GM12878 (cell line): ENCODE results near the gene FERMT1. TPM values are rescaled to one million over a fixed set of nuclear protein-coding genes. Genes with fewer than 3 reads are reported as not detected.

Source experiments
- ATAC-seq: fragments of 200-7000 bp; cut with Tn5 transposase; 3 replicates; pipeline ENCODE4 v1.9.1; 2020; ENCODE audit warnings: mild to moderate bottlenecking, moderate library complexity
- BruUV-seq: library from RNA; stranded (reverse); fragments of 400-500 nt; replicated peaks from 2 replicates; lab custom pipeline; 2021; lab: Mats Ljungman, UMichigan
- CTCF ChIA-PET: fragments of 300-600 bp; sonication (Branson Sonifier 250); formaldehyde crosslinking; extraction: SDS; loops from one replicate; lab custom pipeline; 2021; ENCODE audit warnings: inconsistent platforms; lab: Yijun Ruan, JAX
- POLR2A ChIA-PET: fragments of 350-600 bp; formaldehyde crosslinking; extraction: SDS; loops from one replicate; lab custom pipeline; 2021; ENCODE audit warnings: inconsistent platforms; lab: Charles Lee
- RAD21 ChIA-PET: fragments of 300-600 bp; sonication (Branson Sonifier 250); formaldehyde crosslinking; loops from one replicate; lab custom pipeline; 2023; ENCODE audit warnings: antibody characterized with exemption; ENCODE audit not compliant: unreplicated experiment; lab: Charles Lee
- SMC1A ChIA-PET: fragments of 300-600 bp; sonication (Branson Sonifier 250); formaldehyde crosslinking; loops from one replicate; lab custom pipeline; 2023; ENCODE audit not compliant: unreplicated experiment, uncharacterized antibody; lab: Charles Lee
- DNase-seq: peaks from one replicate; pipeline ENCODE4 v3.0.0-alpha.2; 2011; ENCODE audit warnings: low read depth, low spot score
- FAIRE-seq: peaks from 3 replicates; lab custom pipeline; 2011; peaks lifted over from hg19 to GRCh38; lab: Jason Lieb, UNC
- H2AFZ ChIP-seq: 2 replicates; pipeline ENCODE4 v1.6.0; 2011; ENCODE audit warnings: low read depth, low read length, control low read depth; ENCODE audit not compliant: control insufficient read depth
- H3K27ac ChIP-seq: 2 replicates; pipeline ENCODE4 v1.5.1; 2011; ENCODE audit warnings: control low read depth; ENCODE audit not compliant: control insufficient read depth, insufficient read depth
- H3K27me3 ChIP-seq, 2 experiments: replicated peaks in 1 of 2; 2 replicates each; pipeline versions ENCODE4 v1.6.0 to v1.6.1; 2011; ENCODE audit warnings: low read length in 1 of 2; ENCODE audit not compliant: control insufficient read depth in 2 of 2, insufficient read depth in 2 of 2
- H3K36me3 ChIP-seq, 2 experiments: 2 replicates each; pipeline ENCODE4 v1.5.1; 2011; ENCODE audit warnings: low read length in 1 of 2; ENCODE audit not compliant: control insufficient read depth in 2 of 2, insufficient read depth in 2 of 2
- H3K4me1 ChIP-seq: 2 replicates; pipeline ENCODE4 v1.6.1; 2011; ENCODE audit warnings: mild to moderate bottlenecking, low read length, moderate library complexity, mixed read lengths; ENCODE audit not compliant: control insufficient read depth, insufficient read depth
- H3K4me2 ChIP-seq: 2 replicates; pipeline ENCODE4 v1.6.0; 2011; ENCODE audit warnings: control low read depth; ENCODE audit not compliant: control insufficient read depth, insufficient read depth
- H3K4me3 ChIP-seq: fragments of 200-600 bp; sonication (generic); 2 replicates; pipeline ENCODE4 v1.5.1; 2016
- H3K79me2 ChIP-seq: 2 replicates; pipeline ENCODE4 v1.6.0; 2011; ENCODE audit warnings: low read length; ENCODE audit not compliant: control insufficient read depth, insufficient read depth
- H3K9ac ChIP-seq: 2 replicates; pipeline ENCODE4 v1.8.0; 2011; ENCODE audit warnings: low read length, control low read depth, mixed read lengths; ENCODE audit not compliant: control insufficient read depth, insufficient read depth
- H3K9me3 ChIP-seq: replicated peaks from 3 replicates; pipeline ENCODE4 v1.5.1; 2011; ENCODE audit warnings: mild to moderate bottlenecking, low read length; ENCODE audit not compliant: control insufficient read depth, insufficient read depth
- H4K20me1 ChIP-seq: 2 replicates; pipeline ENCODE4 v1.6.0; 2011; ENCODE audit not compliant: control insufficient read depth, insufficient read depth
- ASH2L ChIP-seq: fragments of 300-600, 200-600 bp; sonication (generic); IDR thresholded peaks from 2 replicates; pipeline ENCODE4 v1.6.1; 2017; ENCODE audit warnings: low read depth, mild to moderate bottlenecking, borderline replicate concordance
- GABPA ChIP-seq: IDR thresholded peaks from 2 replicates; pipeline ENCODE4 v1.6.1; 2014; ENCODE audit warnings: antibody characterized with exemption, low read depth, mild to moderate bottlenecking, inconsistent platforms
- HDAC6 ChIP-seq: fragments of 200-600 bp; sonication (generic); IDR thresholded peaks from one replicate; pipeline ENCODE4 v1.8.0; 2017; ENCODE audit warnings: antibody characterized with exemption; ENCODE audit not compliant: unreplicated experiment
- MXI1 ChIP-seq: fragments of 150-350 bp; IDR thresholded peaks from 2 replicates; pipeline ENCODE4 v1.6.1; 2011; ENCODE audit warnings: low read depth, mild to moderate bottlenecking, inconsistent platforms, low read length, improper control_type of control experiment
- MYC ChIP-seq: IDR thresholded peaks from 2 replicates; pipeline ENCODE4 v1.6.1; 2011; ENCODE audit warnings: mild to moderate bottlenecking, low read length, moderate library complexity, inconsistent platforms; ENCODE audit not compliant: insufficient read depth, insufficient replicate concordance, insufficient read length, severe bottlenecking
- NRF1 ChIP-seq: conservative IDR thresholded peaks from 2 replicates; pipeline ENCODE4 v1.6.1; 2011; ENCODE audit warnings: mild to moderate bottlenecking, low read depth, low read length, improper control_type of control experiment
- POLR2AphosphoS5 ChIP-seq: IDR thresholded peaks from 2 replicates; pipeline ENCODE4 v1.6.1; 2011; ENCODE audit warnings: mild to moderate bottlenecking, low read length, inconsistent platforms
- SREBF2 ChIP-seq: IDR thresholded peaks from 2 replicates; pipeline ENCODE4 v1.6.1; 2012; ENCODE audit warnings: mild to moderate bottlenecking, low read length
- WRNIP1 ChIP-seq: IDR thresholded peaks from 2 replicates; pipeline ENCODE4 v1.6.1; 2011; ENCODE audit warnings: low read depth, low read length, improper control_type of control experiment, borderline replicate concordance
- WGBS: methylation state at CpG from one replicate; pipeline ENCODE4 v1.1.6; 2016; ENCODE audit warnings: low lambda C conversion rate; ENCODE audit not compliant: insufficient replicate concordance, insufficient coverage; ENCODE audit errors: missing lambda C conversion rate; 5-methylcytosine and 5-hydroxymethylcytosine counted together
- in situ Hi-C: fragments of 300-500 bp; cut with MboI; formaldehyde crosslinking; loops from 9 replicates; pipeline ENCODE4 v1.14.3; 2018; ENCODE audit warnings: mixed read lengths
- intact Hi-C: fragments of 100-400 bp; cut with micrococcal nuclease; formaldehyde crosslinking; loops from one replicate; pipeline ENCODE4 v1.14.2; 2022; ENCODE audit not compliant: unreplicated experiment
- polyA plus RNA-seq, 11 experiments: library from polyadenylated mRNA; depleted of rRNA in 4 of 11; unstranded in 6 of 11; stranded (reverse) in 5 of 11; fragments of >200 nt; fragmentation: Nextera tagmentation in 4 of 11; fragmentation: Illumina TruSeq in 1 of 11; extraction: Ambion mirVana in 4 of 11; extraction: Trizol in 1 of 11; gene quantifications; 1 replicate in 1 of 11; 2 replicates in 10 of 11; pipeline versions ENCODE4 v1.2.1 to v1.2.3, GENCODE V29; 2011 to 2016; ENCODE audit warnings: inconsistent platforms in 2 of 11, missing spikeins in 2 of 11, low read depth in 1 of 11
- total RNA-seq, 4 experiments: library from RNA; depleted of rRNA in 3 of 4; stranded (reverse); fragments of >200 nt in 3 of 4; fragmentation: Illumina TruSeq in 1 of 4; extraction: Trizol in 1 of 4; gene quantifications; 2 replicates each; pipeline versions ENCODE4 v1.2.1 to v1.2.3, GENCODE V29; 2013 to 2021
- TF ChIP-seq, protein P1 (sequence below): IDR thresholded peaks from 2 replicates; pipeline ENCODE4 v1.6.1; 2011; ENCODE audit warnings: mild to moderate bottlenecking, low read depth, low read length, moderate library complexity; ENCODE audit not compliant: insufficient replicate concordance
- TF ChIP-seq, protein P2 (sequence below): fragments of 450-650 bp; IDR thresholded peaks from 2 replicates; pipeline ENCODE4 v1.6.1; 2016; ENCODE audit warnings: mild to moderate bottlenecking

The FERMT1 gene
- total and polyA plus RNA-seq, 10 of the 15 experiments (the other 5 are each of a cell fraction or from before 2014, with no cell fraction given) = 0.04 to 3.1 (median 0.45) TPM

DNA sequence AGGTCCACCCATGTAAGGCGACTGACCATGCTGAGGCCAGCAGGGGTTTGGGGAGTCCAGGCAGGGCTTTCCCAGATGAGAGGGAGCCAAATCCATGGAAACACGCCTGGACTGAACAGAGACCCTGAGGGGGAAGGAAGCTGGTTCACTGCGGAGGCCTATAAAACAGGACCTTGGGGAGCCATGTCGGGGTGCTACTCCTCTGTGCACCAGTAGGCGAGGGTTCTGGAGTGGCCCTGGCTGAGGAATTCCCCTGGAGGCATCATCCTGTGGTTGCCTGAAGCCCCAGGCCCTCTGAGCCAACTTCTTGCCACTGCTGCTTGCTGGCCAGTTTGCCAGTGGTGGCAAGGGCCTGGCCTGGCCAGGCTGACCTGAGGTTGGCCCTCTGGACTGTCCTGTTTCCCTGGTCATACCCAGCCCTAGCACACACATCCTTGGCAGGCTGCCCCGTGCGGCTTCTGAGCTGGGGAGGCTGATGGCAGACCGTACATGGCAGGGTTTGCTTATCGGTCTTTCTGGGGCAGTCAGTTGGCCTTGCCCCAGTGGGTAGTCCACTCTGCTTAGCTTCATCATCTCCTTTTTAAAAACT lies 66.8 kb downstream of the FERMT1 start:
- Histone ChIP-seq H2AFZ (no peak overlapping the region), H3K4me3 (no peak overlapping the region), H3K9me3 (no peaks in the 10 kb centered on the region), H3K36me3 (no peaks in the 10 kb centered on the region), H4K20me1 (no peaks in the 10 kb centered on the region), H3K79me2 (no peaks in the 10 kb centered on the region), H3K9ac (no peak overlapping the region), H3K4me1 (no peaks in the 10 kb centered on the region), H3K27me3 (peaks cover 3 to 8% of the 10 kb centered on the region in 2 experiments; a peak in 3 of 4 replicates), H3K4me2 (no peak overlapping the region), H3K27ac (no peak overlapping the region)
- ChIA-PET CTCF (interaction anchor here (1.0 kb wide), 1 partner anchor 528 kb away, joined by 3 read pairs; no protein-coding TSS in a partner anchor), POLR2A (interaction anchor here (1.0 kb wide), 1 partner anchor 15 kb away, joined by 5 read pairs; no protein-coding TSS in a partner anchor), RAD21 (no interaction called here), SMC1A (interaction anchor here (1.1 kb wide), 1 partner anchor 33 kb away, joined by 3 read pairs; no protein-coding TSS in a partner anchor)
- intact Hi-C loops = no loop called here
- 45% methylated on average over 9 of the region's 9 CpGs for WGBS
- DNase-seq (no peak), ATAC-seq (no peak; the same call in 2 of the 3 replicates), FAIRE-seq (no peak)
- no TSS peak for BruUV-seq
- in situ Hi-C loops = no loop called here
- TF ChIP-seq, protein P1, sequence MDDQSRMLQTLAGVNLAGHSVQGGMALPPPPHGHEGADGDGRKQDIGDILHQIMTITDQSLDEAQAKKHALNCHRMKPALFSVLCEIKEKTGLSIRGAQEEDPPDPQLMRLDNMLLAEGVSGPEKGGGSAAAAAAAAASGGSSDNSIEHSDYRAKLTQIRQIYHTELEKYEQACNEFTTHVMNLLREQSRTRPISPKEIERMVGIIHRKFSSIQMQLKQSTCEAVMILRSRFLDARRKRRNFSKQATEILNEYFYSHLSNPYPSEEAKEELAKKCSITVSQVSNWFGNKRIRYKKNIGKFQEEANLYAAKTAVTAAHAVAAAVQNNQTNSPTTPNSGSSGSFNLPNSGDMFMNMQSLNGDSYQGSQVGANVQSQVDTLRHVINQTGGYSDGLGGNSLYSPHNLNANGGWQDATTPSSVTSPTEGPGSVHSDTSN = no peak
- TF ChIP-seq MYC (no peak), WRNIP1 (no peak), ASH2L (no peak), MXI1 (no peak), SREBF2 (no peak), GABPA (no peak), POLR2AphosphoS5 (no peak), HDAC6 (no peak), NRF1 (no peak)
- TF ChIP-seq, protein P2, sequence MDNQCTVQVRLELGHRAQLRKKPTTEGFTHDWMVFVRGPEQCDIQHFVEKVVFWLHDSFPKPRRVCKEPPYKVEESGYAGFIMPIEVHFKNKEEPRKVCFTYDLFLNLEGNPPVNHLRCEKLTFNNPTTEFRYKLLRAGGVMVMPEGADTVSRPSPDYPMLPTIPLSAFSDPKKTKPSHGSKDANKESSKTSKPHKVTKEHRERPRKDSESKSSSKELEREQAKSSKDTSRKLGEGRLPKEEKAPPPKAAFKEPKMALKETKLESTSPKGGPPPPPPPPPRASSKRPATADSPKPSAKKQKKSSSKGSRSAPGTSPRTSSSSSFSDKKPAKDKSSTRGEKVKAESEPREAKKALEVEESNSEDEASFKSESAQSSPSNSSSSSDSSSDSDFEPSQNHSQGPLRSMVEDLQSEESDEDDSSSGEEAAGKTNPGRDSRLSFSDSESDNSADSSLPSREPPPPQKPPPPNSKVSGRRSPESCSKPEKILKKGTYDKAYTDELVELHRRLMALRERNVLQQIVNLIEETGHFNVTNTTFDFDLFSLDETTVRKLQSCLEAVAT = no peak
